A172 (cell line): ENCODE measurements around the gene UBE2D2. TPM values are rescaled to one million over a fixed set of nuclear protein-coding genes. Genes with fewer than 3 reads are reported as not detected.
"Not testable (repeated sequence)": the region's sequence is repeated elsewhere in the genome, so short reads cannot be mapped to it uniquely, and the experiment has no call there.

Experiments
- DNase-seq: peaks from one replicate; pipeline ENCODE4 v3.0.0-alpha.2; 2015; ENCODE audit warnings: low spot score
- total RNA-seq: library from RNA; depleted of rRNA; stranded (reverse); fragments of >200 nt; shearing (Covaris generic); gene quantifications from 2 replicates; pipeline ENCODE4 v1.2.3, GENCODE V29; 2014; rRNA removed

The UBE2D2 gene
- total RNA-seq: 120 and 131 TPM in 2 replicates

DNA sequence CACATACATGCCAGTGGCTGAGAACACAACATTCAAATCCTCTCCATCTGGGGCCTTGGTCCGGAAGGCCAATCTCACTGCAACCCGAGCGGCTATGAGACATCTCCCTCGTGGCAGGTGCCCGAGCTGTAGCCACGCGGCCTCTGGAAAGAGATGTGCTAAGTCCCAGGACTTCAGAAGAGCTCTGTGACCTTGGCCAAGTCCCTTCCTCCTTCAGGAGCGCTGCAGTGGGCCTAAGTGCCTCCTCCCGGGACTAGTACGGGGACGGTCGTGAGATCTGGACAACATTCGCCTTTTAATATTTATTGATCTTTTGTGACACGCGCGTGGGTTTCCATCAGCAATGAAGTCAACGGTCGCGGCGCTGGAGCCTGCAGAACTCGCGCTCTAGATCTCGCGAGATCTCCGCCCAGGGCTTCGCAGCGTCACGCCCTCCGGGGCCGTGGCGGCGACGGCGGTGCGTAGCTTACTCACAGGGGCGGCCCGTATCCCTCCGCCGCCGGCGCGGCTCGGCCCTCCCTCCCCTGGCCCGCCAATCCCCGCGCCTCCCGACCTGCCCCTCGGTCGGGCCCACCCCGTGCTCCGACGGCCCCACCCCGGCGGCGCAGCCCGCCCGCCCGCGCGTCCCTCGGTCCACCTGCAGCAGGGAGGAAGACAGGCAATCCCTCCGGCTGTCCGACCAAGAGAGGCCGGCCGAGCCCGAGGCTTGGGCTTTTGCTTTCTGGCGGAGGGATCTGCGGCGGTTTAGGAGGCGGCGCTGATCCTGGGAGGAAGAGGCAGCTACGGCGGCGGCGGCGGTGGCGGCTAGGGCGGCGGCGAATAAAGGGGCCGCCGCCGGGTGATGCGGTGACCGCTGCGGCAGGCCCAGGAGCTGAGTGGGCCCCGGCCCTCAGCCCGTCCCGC is at the start of gene UBE2D2:
Gene UBE2D2, plus strand, starts transcription at position 588 of the 903 bp plus-strand sequence. CDS start 453 bp downstream, outside the sequence.
- DNase-seq: peak; percentile 92

DNA sequence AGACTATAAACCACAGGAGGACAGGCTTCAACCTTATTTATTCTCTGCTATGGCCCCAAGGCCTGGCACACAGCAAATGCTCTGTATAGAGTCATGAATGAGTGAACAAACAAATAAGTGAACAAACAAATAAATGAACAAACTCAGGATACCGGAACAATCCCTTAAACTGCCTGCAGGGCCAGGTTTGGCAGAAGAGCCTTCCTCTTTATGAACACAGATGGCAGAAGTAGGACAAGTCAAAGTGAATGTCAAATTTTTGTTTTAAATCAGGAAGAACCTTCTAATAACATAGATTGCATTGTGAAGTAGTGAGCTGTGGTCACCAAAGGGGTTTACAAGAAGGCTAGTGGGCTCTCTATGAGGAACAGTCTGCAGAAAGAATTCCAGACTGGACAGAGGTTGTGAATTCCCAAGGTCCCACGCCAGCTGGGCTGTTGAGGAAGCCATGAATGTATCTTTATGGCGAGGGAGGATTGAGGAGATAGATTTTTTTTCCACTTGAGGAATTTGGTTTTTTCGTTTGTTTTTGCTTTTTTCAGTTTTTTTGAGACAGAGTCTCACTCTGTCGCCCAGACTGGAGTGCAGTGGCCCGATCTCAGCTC is 48.3 kb upstream of the UBE2D2 start:
- no peak for DNase-seq

DNA sequence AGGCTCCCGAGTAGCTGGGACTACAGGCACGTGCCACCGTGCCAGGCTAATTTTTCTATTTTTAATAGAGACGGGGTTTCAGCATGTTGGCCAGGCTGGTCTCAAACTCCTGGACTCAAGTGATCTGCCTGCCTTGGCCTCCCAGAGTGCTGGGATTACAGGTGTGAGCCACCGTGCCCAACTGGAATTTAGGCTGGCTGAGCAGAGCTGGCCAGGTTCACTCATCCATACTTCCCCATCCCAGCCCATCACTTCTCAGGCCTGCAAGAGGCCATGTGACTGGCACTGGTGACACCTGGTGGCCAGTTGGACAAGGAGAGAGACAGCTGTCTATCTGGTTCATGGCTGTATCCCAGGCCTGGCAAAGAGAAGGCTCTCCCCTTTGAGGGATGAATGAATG is 47.7 kb upstream of the UBE2D2 start:
- DNase-seq: peak; percentile 76

DNA sequence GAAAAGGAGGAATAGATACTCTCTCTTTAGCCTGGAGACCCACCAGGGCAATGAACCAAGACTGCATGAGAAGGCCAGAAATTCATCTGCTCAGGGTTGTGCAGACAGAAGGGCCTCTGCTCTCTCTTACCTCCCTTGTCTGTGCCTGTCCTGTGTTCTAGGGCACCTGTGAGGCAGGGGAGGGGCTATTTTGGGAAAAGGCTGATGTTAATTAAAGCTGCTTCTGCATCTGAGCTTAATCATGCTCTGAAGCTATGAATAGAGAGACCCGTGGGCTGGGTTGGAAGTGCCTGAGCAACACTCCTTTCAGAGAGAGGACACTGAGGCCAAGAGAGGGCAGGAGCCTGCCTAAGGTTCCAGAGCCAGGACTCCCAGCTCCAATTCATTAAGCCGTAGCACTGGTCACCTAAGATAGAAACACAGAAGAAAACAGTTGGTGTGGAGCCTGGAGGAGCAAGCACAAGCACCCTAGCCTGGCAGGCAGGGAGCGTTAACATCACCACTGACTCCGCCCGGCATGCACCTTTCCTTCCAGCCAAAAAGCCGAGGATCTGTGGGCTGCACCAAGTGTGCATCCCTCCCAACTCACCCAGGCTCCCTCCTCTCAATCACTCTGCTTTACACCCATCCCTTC is 47.2 kb upstream of the UBE2D2 start:
- DNase-seq: no peak

DNA sequence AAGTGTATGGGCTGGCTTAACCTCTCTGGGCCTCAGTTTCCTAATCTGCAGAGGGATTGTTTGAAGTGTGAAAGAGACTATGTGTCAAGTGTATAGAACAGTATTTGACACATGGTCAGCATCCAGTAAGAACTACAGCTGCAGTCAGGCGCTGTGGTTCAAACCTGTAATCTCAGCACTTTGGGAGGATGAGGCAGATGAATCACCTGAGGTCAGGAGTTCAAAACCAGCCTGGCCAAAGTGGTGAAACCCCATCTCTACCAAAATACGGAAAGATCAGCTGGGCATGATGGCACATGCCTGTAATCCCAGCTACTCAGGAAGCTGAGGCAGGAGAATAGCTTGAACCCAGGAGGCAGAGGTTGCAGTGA is 46.7 kb upstream of the UBE2D2 start:
- DNase-seq: no peak

DNA sequence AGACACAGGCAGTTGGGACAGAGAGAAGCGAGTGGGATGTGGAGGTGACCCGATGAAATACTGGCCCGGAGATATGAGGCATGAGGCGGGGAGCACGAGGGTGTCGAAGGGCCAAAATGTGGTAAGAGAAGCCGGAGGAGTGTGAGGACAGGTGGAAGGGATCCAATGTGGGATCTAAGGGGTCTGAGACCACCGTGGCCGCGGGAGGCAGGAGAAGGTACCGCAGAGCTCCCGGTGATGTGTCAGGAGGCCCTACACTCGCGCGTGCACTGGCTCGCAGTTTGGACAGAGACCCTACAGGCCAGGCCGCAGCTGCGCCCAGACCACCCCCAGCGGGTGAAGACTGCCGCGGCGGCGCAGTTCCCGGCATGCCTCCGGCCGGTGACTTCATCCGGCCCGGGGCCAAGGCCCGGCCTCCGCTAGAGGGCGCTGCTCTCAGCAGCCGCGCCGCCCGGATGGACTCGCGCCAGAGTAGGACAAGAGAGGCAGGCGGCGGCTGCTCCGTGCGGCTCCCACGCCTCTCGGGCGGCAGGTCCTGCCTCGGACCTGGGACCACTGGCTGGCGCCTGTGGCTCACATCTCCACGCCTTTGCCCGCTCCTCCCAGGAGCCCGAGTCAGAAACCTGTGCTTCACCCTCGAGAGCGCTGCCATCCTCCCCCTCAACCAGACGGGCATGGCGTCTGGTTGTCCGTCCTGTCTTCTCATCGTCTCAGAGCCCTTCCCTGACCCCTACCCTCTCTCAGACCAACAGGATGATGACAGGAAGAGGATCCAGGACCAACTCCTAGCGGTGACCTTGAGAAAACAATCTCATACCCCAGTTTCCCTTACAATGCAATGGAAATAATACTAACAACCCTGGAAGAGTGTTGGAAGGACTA is 43.2 kb upstream of the UBE2D2 start:
- DNase-seq: peak; percentile 69

DNA sequence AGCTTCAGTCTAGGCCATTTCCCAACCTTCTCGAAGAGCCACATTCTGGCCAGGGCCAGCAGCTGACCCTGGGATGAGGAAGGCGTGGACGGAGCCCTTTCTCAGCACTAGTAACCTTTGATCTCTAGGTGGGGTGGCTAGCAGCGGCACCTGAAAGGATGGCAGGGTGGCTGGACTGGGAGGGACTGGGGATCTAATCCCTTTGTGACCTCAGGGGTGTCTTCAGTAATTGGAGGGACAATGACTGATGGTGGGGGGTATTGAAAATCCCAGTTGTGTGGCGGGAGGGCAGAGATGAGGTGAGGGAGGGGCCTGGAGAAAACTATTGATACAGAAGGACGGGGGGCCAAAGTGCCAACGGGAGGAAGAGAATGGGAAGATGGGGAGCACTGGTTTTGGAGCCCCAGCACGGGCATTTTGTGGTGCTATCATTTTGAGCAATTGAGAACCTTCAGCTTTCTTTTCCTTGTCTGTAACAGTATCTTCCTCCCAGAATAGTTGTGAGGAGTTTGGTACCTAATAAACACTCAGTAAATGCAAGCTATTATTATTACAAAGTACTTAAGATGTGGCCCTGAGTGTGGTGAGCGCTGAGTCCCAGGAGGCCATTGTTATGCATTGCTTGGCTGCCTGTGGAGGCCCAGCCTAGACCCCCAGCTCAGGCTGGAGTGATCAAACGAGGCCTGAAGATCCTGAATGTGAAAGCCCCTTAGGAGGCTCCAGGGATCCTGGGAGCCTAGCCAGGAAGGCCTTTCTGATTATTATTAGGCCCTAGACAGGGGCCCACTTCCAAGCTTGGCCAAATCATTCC is 37.3 kb upstream of the UBE2D2 start:
- no peak for DNase-seq

DNA sequence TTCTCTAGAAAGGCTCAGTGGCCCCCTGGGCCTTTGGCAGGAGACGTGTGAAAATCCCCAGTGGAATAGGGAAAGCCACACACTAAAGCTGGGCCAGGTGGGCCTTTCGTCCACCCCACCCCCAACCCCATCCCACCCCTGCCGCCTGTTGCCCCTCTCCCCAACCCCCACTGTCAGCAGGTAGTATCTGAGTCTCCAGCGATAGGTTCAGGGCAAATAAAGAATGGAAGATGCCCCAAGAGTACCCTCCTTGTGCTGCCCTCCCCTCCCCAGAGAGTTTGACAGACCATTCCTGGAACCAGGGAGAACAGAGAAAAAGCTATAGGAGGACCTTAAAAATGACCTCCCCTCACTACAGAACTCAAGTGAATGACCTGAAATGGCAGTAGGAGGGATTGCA is 36.7 kb upstream of the UBE2D2 start:
- DNase-seq: no peak

DNA sequence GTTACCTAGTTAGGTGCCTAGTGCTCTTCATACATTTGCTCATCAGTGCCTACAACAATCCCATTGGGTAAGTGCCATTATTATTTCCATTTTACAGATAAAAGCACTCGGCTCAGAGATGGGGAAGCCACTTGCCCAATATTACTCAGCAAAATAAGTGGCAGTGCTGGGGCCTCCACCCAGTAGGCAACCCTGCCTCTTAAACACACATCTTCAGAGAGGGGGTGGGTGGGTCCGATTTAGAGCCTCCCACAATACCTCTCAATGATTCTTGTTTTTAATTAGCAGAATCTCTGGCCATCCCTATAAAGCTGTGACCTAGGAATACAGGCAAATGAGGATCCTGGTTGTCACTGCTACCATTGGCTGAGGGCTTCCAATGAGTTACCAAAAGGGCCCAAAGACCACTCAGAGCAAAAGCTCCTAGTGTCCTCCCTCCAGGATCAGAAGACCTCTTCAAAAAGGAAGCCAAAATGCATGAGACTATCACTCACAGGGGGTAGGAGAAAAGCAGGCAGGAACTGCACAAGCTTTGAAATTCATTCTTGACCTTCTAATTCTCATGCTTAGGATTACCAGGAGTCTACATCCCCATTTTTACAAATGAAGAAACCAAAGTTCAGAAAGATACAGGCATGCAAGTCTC is 36.1 kb upstream of the UBE2D2 start:
- DNase-seq: no peak

DNA sequence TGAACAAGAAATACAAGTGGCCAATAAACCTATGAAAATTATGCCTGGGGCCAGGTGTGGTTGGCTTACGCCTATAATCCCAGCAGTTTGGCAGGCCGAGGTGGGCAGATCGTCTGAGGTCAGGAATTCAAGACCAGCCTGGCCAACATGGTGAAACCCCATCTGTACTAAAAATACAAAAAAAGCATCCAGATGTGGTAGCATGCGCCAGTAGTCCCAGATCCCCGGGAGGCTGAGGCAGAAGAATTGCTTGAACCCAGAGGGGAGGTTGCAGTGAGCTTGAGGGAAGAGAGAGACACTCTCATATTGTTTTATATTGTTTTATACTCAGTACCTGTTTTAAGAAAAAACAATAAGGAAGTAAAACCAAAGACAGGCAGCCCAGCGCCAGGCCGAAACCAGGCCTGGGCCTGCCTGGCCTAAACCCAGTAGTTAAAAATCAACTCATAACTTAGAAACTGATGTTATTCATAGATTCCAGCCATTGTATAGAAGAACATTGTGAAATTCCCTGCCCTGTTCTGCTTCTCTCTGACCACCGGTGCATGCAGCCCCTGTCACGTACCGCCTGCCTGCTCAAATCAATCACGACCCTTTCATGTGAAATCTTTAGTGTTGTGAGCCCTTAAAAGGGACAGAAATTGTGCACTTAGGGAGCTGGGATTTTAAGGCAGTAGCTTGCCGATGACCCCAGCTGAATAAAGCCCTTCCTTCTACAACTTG is 35.4 kb upstream of the UBE2D2 start:
- DNase-seq: not testable (repeated sequence)

DNA sequence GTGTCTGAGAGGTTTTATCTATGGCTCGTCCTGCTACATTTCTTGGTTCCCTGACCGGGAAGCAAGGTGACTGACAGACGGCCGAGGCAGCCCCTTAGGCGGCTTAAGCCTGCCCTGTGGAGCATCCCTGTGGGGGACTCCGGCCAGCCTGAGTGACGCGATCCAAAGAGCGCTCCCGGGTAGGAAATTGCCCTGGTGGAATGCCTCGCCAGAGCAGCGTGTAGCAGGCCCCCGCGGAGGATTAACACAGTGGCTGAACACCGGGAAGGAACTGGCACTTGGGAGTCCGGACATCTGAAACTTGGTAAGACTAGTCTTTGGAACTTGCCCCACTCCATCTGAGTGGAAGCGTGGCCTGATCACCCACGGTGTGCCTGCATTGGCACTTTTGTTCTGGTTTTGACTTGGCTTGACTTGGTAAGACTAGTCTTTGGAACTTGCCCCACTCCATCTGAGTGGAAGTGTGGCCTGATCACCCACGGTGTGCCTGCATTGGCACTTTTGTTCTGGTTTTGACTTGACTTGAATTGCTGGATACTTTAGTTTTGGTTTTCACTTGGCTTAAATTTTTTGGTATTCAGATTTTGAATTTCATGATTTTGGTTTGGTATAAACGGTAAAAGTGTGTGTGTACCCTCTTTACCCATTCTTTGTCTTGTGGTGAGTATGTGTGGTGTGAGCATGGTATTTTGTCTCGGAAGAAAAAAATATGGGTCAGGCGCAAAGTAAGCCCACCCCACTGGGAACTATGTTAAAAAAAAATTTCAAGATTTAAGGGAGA is 34.6 kb upstream of the UBE2D2 start:
- DNase-seq: not testable (repeated sequence)

DNA sequence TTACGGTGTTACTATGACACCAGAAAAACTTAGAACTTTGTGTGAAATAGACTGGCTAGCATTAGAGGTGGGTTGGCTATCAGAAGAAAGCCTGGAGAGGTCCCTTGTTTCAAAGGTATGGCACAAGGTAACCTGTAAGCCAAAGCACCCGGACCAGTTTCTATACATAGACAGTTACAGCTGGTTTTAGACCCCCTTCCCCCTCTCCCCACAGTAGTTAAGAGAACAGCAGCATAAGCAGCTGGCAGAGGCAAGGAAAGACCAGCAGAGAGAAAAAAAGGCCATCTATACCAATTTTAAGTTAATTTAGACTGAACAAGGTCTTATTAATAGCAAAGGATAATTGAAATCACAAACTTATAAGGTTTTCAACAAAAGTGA is 34.1 kb upstream of the UBE2D2 start:
- not testable (repeated sequence) for DNase-seq

DNA sequence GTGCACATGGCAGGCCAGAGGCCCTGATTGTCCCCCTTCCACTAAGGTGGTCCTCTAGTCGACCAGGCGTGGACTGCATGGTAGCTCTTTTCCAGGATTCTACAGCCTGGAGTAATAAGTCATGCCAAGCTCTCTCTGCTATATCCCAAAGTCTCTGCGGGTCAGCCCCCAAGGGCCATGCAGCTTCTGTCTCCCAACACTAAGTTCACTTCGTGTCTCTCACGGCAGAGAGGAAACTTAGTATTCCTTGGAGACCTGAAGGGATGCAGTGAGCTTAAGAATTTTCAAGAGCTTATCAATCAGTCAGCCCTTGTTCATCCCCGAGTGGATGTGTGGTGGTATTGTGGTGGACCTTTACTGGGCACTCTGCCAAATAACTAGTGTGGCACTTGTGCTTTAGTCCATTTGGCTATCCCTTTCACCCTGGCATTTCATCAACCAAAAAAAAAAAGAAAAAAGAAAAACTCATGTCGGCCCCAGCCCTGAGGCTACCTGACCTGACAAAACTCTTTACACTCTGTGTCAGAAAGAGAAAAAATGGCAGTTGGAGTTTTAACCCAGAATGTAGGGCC is 33.2 kb upstream of the UBE2D2 start:
- not testable (repeated sequence) for DNase-seq

DNA sequence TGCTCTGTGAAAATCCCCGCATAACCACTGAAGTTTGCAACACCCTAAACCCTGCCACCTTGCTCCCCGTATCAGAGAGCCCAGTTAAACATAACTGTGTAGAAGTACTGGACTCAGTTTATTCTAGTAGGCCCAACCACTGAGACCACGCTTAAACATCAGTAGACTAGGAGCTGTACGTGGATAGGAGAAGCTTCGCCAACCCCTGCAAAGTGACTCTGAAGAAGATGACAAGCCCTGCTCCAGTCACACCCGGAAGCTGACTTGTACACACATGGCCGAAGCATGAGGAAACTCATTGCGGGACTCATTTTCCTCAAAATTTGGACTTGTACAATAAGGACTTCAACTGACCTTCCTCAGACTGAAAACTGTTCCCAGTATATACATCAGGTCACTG is 32.4 kb upstream of the UBE2D2 start:
- not testable (repeated sequence) for DNase-seq

DNA sequence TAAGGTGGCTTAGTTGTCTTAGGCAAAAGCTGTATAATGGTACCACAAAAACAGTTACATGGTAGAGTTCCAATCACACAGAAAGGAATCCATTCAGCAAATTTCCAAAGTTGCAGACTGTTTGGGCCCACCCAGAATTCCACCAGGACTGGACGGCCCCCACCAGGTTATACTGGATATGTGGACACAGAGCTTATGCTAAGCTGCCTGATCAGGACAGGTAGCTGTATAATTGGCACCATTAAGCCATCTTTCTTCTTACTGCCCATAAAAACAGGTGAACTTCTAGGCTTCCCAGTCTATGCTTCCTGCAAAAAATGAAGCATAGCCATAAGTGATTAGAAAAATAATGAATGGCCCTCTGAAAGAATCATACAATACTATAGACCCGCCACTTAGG is 31.1 kb upstream of the UBE2D2 start:
- DNase-seq: not testable (repeated sequence)

DNA sequence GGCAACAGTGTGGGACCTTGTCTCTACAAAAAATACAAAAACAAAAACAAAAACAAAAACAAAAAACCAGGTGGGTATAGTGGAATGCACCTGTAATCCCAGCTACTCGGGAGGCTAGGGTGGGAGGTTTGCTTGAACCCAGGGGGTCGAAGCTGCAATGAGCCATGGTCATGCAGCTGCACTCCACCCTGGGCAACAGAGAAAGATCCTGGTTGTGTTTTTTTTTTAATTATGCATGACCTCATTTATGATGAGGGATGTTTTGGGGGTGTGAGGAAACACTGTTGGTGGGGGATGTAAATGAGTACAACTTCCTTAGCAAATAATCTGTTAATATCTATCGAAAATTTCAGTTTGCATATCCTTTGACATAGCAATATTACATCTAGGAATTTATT is 29.4 kb upstream of the UBE2D2 start:
- no peak for DNase-seq

DNA sequence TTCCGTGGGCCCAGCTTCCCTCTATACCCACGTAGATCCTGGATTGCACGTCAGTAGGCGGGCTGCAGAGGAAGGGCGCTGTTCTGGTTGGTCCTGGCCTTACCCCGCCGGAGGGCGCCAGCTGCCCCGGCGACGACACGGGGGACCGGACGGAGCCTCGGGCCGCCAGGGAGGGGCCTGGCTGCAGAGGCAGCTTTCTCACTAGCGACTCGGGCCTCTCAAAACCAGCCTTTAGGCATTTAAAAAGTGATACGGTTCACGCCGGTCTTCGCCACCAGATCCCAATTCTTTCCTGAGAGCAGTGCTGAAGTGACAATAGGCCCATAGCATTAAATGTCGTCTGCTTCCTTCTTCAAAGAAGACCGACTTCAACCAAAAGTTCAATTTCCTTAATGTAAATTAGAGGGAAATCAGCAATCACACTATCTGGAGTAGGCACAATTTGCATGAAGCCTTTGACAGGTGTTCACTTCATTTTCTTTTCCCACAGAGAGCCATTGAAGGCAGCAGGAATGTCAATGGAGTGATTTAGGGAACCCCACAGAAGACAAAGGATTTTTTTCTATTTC is 17.6 kb upstream of the UBE2D2 start:
- no peak for DNase-seq

DNA sequence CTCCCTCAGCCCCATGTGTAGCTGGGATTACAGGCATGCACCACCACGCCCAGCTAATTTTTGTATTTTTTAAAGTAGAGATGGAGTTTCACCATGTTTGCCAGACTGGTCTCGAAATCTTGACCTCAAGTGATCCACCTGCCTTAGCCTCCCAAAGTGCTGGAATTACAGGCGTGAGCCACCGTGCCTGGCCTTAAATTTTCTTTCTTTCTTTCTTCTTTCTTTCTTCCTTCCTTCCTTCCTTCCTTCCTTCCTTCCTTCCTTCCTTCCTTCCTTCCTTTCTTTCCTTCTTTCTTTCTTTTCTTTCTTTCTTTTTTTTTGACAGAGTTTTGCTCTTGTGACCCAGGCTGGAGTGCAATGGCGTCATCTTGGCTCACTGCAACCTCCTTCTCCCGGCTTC is 14.5 kb upstream of the UBE2D2 start:
- DNase-seq: not testable (repeated sequence)
